NT2/D1 (cell line): ENCODE results near the gene ATP6V1G2.

ENCODE experiments used
- YY1 ChIP-seq: IDR thresholded peaks from 2 replicates; pipeline ENCODE4 v1.6.1; 2011; ENCODE audit not compliant: insufficient read length, insufficient read depth
- ZNF274 ChIP-seq: IDR thresholded peaks from 2 replicates; pipeline ENCODE4 v1.6.1; 2011; ENCODE audit warnings: mild to moderate bottlenecking, low read depth, low read length

DNA sequence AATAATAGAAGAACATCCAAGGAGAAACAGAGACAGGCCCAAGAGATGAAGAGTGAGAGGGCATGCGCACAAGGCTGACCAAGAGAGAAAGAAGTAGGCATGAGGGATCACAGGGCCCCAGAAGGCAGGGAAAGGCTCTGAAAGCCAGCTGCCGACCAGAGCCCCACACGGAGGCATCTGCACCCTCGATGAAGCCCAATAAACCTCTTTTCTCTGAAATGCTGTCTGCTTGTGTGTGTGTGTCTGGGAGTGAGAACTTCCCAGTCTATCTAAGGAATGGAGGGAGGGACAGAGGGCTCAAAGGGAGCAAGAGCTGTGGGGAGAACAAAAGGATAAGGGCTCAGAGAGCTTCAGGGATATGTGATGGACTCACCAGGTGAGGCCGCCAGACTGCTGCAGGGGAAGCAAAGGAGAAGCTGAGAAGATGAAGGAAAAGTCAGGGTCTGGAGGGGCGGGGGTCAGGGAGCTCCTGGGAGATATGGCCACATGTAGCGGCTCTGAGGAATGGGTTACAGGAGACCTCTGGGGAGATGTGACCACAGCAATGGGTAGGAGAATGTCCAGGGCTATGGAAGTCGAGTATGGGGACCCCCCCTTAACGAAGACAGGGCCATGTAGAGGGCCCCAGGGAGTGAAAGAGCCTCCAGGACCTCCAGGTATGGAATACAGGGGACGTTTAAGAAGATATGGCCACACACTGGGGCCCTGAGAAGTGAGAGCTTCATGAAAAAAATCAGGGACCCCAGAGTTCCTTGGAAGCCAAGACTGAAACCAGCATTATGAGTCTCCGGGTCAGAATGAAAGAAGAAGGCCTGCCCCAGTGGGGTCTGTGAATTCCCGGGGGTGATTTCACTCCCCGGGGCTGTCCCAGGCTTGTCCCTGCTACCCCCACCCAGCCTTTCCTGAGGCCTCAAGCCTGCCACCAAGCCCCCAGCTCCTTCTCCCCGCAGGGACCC, 28.0 kb upstream of the ATP6V1G2 start:
- TF ChIP-seq YY1: no peak
- TF ChIP-seq ZNF274: no peak
